Chondrocyte (in vitro differentiated cells): ENCODE data around the gene YWHAE. TPM values are rescaled to one million over a fixed set of nuclear protein-coding genes. Genes with fewer than 3 reads are reported as not detected.

ENCODE experiments used
- DNase-seq: peaks from one replicate; pipeline ENCODE4 v3.0.0; 2021; ENCODE audit warnings: mixed read lengths, low spot score
- H3K27ac Mint-ChIP-seq: one replicate; pipeline ENCODE4 v1.8.0; 2021; ENCODE audit warnings: mild to moderate bottlenecking, moderate library complexity, mixed read lengths; ENCODE audit not compliant: unreplicated experiment
- H3K27me3 Mint-ChIP-seq: 2 replicates; pipeline ENCODE4 v1.8.0; 2021; ENCODE audit warnings: low read depth, mixed read lengths
- H3K36me3 Mint-ChIP-seq: 2 replicates; pipeline ENCODE4 v1.8.0; 2021; ENCODE audit warnings: low read depth, mixed read lengths
- H3K4me1 Mint-ChIP-seq: 2 replicates; pipeline ENCODE4 v1.8.0; 2021; ENCODE audit warnings: low read depth, mild to moderate bottlenecking, mixed read lengths
- H3K4me3 Mint-ChIP-seq: one replicate; pipeline ENCODE4 v1.8.0; 2021; ENCODE audit warnings: mild to moderate bottlenecking, moderate library complexity, mixed read lengths; ENCODE audit not compliant: unreplicated experiment
- H3K9me3 Mint-ChIP-seq: 2 replicates; pipeline ENCODE4 v1.8.0; 2021; ENCODE audit warnings: low read depth, mixed read lengths
- CTCF ChIP-seq: fragments of 200-600 bp; sonication (generic); IDR thresholded peaks from 2 replicates; pipeline ENCODE4 v1.5.0; 2021; ENCODE audit warnings: antibody characterized with exemption, mild to moderate bottlenecking, moderate library complexity
- total RNA-seq: library from RNA; stranded (reverse); gene quantifications from 3 replicates; pipeline ENCODE4 v1.2.1, GENCODE V29; 2021

Gene YWHAE
- total RNA-seq, 1 donor from 2014 or later, result 362 TPM

DNA sequence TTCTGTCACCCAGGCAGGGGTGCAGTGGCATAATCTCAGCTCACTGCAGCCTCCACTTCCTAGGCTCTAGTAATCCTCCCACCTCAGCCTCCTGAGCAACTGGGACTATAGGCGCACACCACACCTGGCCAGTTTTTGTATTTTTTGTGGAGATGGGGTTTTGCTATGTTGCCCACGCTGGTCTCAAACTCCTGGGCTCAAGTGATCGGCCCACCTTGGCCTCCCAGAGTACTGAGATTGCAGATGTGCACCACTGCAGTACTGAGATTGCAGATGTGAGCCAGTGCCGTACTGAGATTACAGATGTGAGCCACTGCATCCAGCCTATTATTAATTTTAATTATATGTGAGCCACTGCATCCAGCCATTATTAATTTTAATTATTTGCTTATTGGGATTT lies 42.2 kb upstream of the YWHAE start:
- Mint-ChIP-seq H3K9me3 (no peaks in the 10 kb centered on the region), H3K4me1 (peaks cover 40% of the 10 kb centered on the region), H3K36me3 (peaks cover 2% of the 10 kb centered on the region), H3K27me3 (no peaks in the 10 kb centered on the region), H3K4me3 (no peak overlapping the region), H3K27ac (no peak overlapping the region)
- no peak for DNase-seq
- TF ChIP-seq CTCF, result no peak

DNA sequence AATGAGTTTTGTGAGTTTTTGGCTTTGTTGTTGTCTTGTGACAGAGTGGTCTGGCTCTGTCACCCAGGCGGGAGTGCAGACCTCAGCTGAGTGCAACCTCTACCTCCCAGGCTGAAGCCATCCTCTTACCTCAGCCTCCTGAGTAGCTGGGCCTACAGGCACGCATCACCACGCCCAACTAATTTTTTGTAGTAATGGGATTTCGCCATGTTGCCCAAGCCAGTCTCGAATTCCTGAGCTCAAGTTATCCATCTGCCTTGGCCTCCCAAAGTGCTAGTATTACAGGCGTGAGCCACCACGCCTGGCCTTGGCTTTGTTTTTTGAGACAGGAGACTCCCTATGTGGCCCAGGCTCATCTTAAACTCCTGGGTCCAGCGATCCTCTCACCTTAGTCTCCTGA lies 40.9 kb upstream of the YWHAE start:
- H3K27me3 Mint-ChIP-seq, result no peaks in the 10 kb centered on the region
- peaks cover 32% of the 10 kb centered on the region for H3K4me1 Mint-ChIP-seq
- no peaks in the 10 kb centered on the region for H3K9me3 Mint-ChIP-seq
- no peak for TF ChIP-seq CTCF
- H3K27ac Mint-ChIP-seq, result no peak overlapping the region
- no peak for DNase-seq
- H3K4me3 Mint-ChIP-seq, result no peak overlapping the region
- peaks cover 6% of the 10 kb centered on the region for H3K36me3 Mint-ChIP-seq

DNA sequence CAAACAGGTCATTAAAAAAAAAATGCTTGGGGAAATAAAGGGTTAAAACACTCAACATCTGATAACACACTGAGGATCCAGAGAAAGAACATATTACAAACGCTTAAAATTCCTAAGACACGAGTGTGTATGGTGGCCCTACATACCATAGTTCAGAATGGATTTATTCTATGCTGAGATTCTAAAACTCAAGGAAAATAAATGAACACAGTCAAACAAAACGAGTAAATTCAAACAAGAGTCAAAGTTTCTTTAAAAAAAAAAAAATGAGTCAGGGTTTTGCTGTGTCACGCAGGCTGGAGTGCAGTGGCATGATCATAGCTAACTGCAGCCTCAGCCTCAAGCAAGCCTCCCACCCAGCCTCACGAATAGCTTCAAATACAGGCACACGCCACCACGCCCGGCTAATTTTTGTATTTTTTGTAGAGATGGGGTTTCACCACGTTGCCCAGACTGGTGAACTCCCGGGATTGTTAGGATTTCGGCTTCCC lies 38.6 kb upstream of the YWHAE start:
- Mint-ChIP-seq H3K4me3 (no peak overlapping the region), H3K4me1 (peaks cover 23% of the 10 kb centered on the region), H3K27ac (peak overlapping the region; percentile 94), H3K36me3 (peaks cover 10% of the 10 kb centered on the region), H3K27me3 (no peaks in the 10 kb centered on the region), H3K9me3 (no peaks in the 10 kb centered on the region)
- TF ChIP-seq CTCF, result no peak
- DNase-seq, result no peak

DNA sequence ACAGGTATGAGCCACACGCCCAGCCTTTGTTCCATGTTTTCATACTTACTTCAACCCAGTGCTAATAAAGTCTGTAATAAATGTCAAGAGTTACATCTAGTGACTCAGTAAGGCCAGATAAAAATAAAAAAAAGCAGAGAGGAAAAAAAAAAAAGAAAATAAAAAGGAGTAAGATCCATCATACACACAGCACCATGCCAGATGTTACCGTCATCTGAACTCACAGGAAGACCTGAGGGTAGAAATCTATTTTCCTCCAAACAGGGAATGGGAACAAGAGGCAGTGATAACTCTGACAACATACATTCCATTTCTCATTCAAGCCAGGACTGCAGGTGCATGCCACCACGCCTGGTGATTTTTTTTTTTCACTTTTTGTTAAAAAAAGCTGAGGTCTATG lies 35.3 kb upstream of the YWHAE start:
- Mint-ChIP-seq H3K4me3 (no peak overlapping the region), H3K27ac (peak overlapping the region; percentile 8), H3K27me3 (no peaks in the 10 kb centered on the region), H3K36me3 (peaks cover 15% of the 10 kb centered on the region), H3K4me1 (peaks cover 33% of the 10 kb centered on the region), H3K9me3 (no peaks in the 10 kb centered on the region)
- DNase-seq, result no peak
- no peak for TF ChIP-seq CTCF

DNA sequence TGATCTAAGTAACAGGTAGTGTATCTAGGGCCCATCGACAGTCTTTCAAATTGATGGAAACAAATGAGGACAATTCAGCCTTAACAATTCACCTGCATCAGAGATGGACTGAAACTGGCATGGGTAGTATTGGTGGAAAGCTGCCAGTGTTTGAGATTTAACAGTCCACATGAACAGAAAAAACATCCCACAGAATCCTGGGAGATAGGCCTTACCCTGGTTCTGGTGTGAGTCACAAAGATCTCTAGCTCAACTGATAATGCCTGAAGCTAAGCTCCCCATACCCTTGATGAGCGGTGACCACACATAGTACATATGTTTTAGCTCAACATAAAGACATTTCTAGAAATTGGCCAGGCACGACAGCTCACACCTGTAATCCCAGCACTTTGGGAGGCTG lies 34.1 kb upstream of the YWHAE start:
- Mint-ChIP-seq H3K36me3 (peaks cover 17% of the 10 kb centered on the region), H3K9me3 (no peaks in the 10 kb centered on the region), H3K4me1 (peaks cover 28% of the 10 kb centered on the region), H3K27ac (no peak overlapping the region), H3K4me3 (no peak overlapping the region), H3K27me3 (no peaks in the 10 kb centered on the region)
- TF ChIP-seq CTCF, result no peak
- DNase-seq, result no peak
